Caco-2 (cell line): ENCODE measurements around the gene TUBA8. TPM values are rescaled to one million over a fixed set of nuclear protein-coding genes. Genes with fewer than 3 reads are reported as not detected.

Experiments used
- BruUV-seq: library from RNA; stranded (reverse); fragments of 400-500 nt; replicated peaks from 2 replicates; lab custom pipeline; 2021; lab: Mats Ljungman, UMichigan
- CTCF ChIA-PET: fragments of 300-600 bp; sonication (Branson Sonifier 250); formaldehyde crosslinking; loops from one replicate; lab custom pipeline; 2022; ENCODE audit warnings: antibody characterized with exemption; lab: Charles Lee
- POLR2A ChIA-PET: fragments of 300-600 bp; sonication (Branson Sonifier 250); formaldehyde crosslinking; loops from one replicate; lab custom pipeline; 2022; ENCODE audit warnings: antibody characterized with exemption; lab: Charles Lee
- DNase-seq, 2 experiments: peaks; one replicate each; pipeline versions ENCODE4 v3.0.0 to v3.0.0-alpha.2; 2020 to 2022
- H3K27me3 ChIP-seq: replicated peaks from 2 replicates; pipeline ENCODE4 v1.6.0; 2011; ENCODE audit warnings: low read length; ENCODE audit not compliant: control insufficient read depth, insufficient read depth
- H3K36me3 ChIP-seq: 2 replicates; pipeline ENCODE4 v1.5.1; 2011; ENCODE audit warnings: low read length; ENCODE audit not compliant: control insufficient read depth, insufficient read depth
- H3K4me1 ChIP-seq: fragments of 250-450 bp; sonication (Bioruptor Pico); 2 replicates; pipeline ENCODE4 v1.5.1; 2020; ENCODE audit warnings: mild to moderate bottlenecking
- H3K4me3 ChIP-seq: 2 replicates; pipeline ENCODE4 v1.5.1; 2011; ENCODE audit warnings: low read depth, mild to moderate bottlenecking, control low read depth, low read length
- H3K9me3 ChIP-seq: fragments of 250-450 bp; sonication (Bioruptor Pico); 2 replicates; pipeline ENCODE4 v1.5.1; 2020; ENCODE audit warnings: mild to moderate bottlenecking, moderate library complexity
- H3K27ac Mint-ChIP-seq: one replicate; pipeline ENCODE4 v1.8.0; 2022; ENCODE audit warnings: mixed read lengths; ENCODE audit not compliant: unreplicated experiment
- H3K27me3 Mint-ChIP-seq: one replicate; pipeline ENCODE4 v1.8.0; 2022; ENCODE audit warnings: mixed read lengths; ENCODE audit not compliant: insufficient read depth, unreplicated experiment
- H3K36me3 Mint-ChIP-seq: one replicate; pipeline ENCODE4 v1.8.0; 2022; ENCODE audit warnings: mild to moderate bottlenecking, mixed read lengths; ENCODE audit not compliant: insufficient read depth, unreplicated experiment
- H3K4me1 Mint-ChIP-seq: one replicate; pipeline ENCODE4 v1.8.0; 2022; ENCODE audit warnings: low read depth, mixed read lengths; ENCODE audit not compliant: unreplicated experiment
- H3K4me3 Mint-ChIP-seq: one replicate; pipeline ENCODE4 v1.8.0; 2022; ENCODE audit warnings: mild to moderate bottlenecking, moderate library complexity, mixed read lengths; ENCODE audit not compliant: unreplicated experiment
- H3K9me3 Mint-ChIP-seq: one replicate; pipeline ENCODE4 v1.8.0; 2022; ENCODE audit warnings: mixed read lengths; ENCODE audit not compliant: unreplicated experiment
- CTCF ChIP-seq, 2 experiments: fragments of 200-600 bp in 1 of 2; IDR thresholded peaks; 1 replicate in 1 of 2; 2 replicates in 1 of 2; pipeline versions ENCODE4 v1.5.1 to v1.8.0; 2011 to 2022; ENCODE audit warnings: antibody characterized with exemption in 1 of 2, control low read depth in 1 of 2, inconsistent platforms in 1 of 2, low read depth in 1 of 2, low read length in 1 of 2, mild to moderate bottlenecking in 1 of 2, moderate library complexity in 1 of 2; ENCODE audit not compliant: insufficient read depth in 1 of 2, severe bottlenecking in 1 of 2, unreplicated experiment in 1 of 2
- intact Hi-C: fragments of 100-400 bp; cut with micrococcal nuclease; formaldehyde crosslinking; loops from one replicate; pipeline ENCODE4 v1.10.0; 2022; ENCODE audit not compliant: unreplicated experiment
- total RNA-seq: library from RNA; stranded (reverse); gene quantifications from 2 replicates; pipeline ENCODE4 v1.2.3, GENCODE V29; 2022

TUBA8 gene
- total RNA-seq, 1 experiment from 2014 or later: 0.73 TPM

GRCh38 chr22:18081416-18081815 lies 29.2 kb upstream of the TUBA8 start:
- peaks cover 6% of the 10 kb centered on the region for H3K36me3 ChIP-seq
- no peak for TF ChIP-seq CTCF (IDR thresholded peaks at IDR 0.05; ENCODE audit: insufficient read depth in 1 of 2, low read depth in 1 of 2, low read length in 1 of 2, severe bottlenecking in 1 of 2, unreplicated experiment in 1 of 2)
- Mint-ChIP-seq H3K4me1 (peaks cover 17% of the 10 kb centered on the region), H3K9me3 (no peaks in the 10 kb centered on the region), H3K36me3 (peaks cover 76% of the 10 kb centered on the region), H3K4me3 (no peak overlapping the region), H3K27ac (no peak overlapping the region), H3K27me3 (no peaks in the 10 kb centered on the region)
- H3K4me3 ChIP-seq: no peak overlapping the region
- no peaks in the 10 kb centered on the region for H3K9me3 ChIP-seq
- POLR2A ChIA-PET: no interaction called here
- intact Hi-C loops: no loop called here
- no TSS peak for BruUV-seq
- DNase-seq: no peak
- H3K4me1 ChIP-seq: peaks cover 7% of the 10 kb centered on the region; the same call in 1 of the 2 replicates
- no peaks in the 10 kb centered on the region for H3K27me3 ChIP-seq
- CTCF ChIA-PET: no interaction called here

- no peak overlapping the region for H3K4me3 ChIP-seq
- Mint-ChIP-seq H3K9me3 (no peaks in the 10 kb centered on the region), H3K36me3 (peaks cover 82% of the 10 kb centered on the region), H3K4me1 (peaks cover 8% of the 10 kb centered on the region), H3K27me3 (no peaks in the 10 kb centered on the region), H3K4me3 (no peak overlapping the region), H3K27ac (no peak overlapping the region)
- ChIA-PET CTCF (no interaction called here), POLR2A (no interaction called here)
- intact Hi-C loops: no loop called here
- no peaks in the 10 kb centered on the region for H3K4me1 ChIP-seq
- H3K9me3 ChIP-seq: no peaks in the 10 kb centered on the region
- DNase-seq: no peak
- BruUV-seq: TSS peak; percentile 1
- TF ChIP-seq CTCF (IDR thresholded peaks at IDR 0.05; ENCODE audit: insufficient read depth in 1 of 2, low read depth in 1 of 2, low read length in 1 of 2, severe bottlenecking in 1 of 2, unreplicated experiment in 1 of 2): no peak
- no peaks in the 10 kb centered on the region for H3K27me3 ChIP-seq
- H3K36me3 ChIP-seq: peaks cover 6% of the 10 kb centered on the region
These were observed 28.1 kb upstream of the TUBA8 start for GRCh38 chr22:18082467-18082866.

- ChIA-PET CTCF (no interaction called here), POLR2A (no interaction called here)
- no peak overlapping the region for H3K27ac Mint-ChIP-seq
- Histone ChIP-seq H3K9me3 (no peaks in the 10 kb centered on the region), H3K4me1 (no peaks in the 10 kb centered on the region), H3K4me3 (no peak overlapping the region), H3K27me3 (no peaks in the 10 kb centered on the region), H3K36me3 (peaks cover 6% of the 10 kb centered on the region)
- H3K9me3 Mint-ChIP-seq: no peaks in the 10 kb centered on the region
- H3K27me3 Mint-ChIP-seq: no peaks in the 10 kb centered on the region
- peaks cover 6% of the 10 kb centered on the region for H3K4me1 Mint-ChIP-seq
- no peak overlapping the region for H3K4me3 Mint-ChIP-seq
- BruUV-seq: no TSS peak
- DNase-seq: no peak
- intact Hi-C loops: no loop called here
- TF ChIP-seq CTCF (IDR thresholded peaks at IDR 0.05; ENCODE audit: insufficient read depth in 1 of 2, low read depth in 1 of 2, low read length in 1 of 2, severe bottlenecking in 1 of 2, unreplicated experiment in 1 of 2): no peak
- H3K36me3 Mint-ChIP-seq: peaks cover 81% of the 10 kb centered on the region
These were observed 27.2 kb upstream of the TUBA8 start for GRCh38 chr22:18083406-18083805.
